Measurements from ENCODE around the gene TLR9. TPM values are rescaled to one million over a fixed set of nuclear protein-coding genes. Genes with fewer than 3 reads are reported as not detected.

Gene TLR9
- total RNA-seq, 1 experiment from 2014 or later = not detected

GRCh38 chr3:52248165-52248541, 22.7 kb upstream of the TLR9 start:
- Mint-ChIP-seq H3K27ac (no peak overlapping the region), H3K4me3 (no peak overlapping the region), H3K36me3 (peaks cover 9% of the 10 kb centered on the region), H3K27me3 (ENCODE audit: low read depth) (peaks cover 42% of the 10 kb centered on the region), H3K9me3 (no peaks in the 10 kb centered on the region), H3K4me1 (peaks cover 9% of the 10 kb centered on the region; the same call in 1 of the 2 replicates)
- TF ChIP-seq, protein P1, sequence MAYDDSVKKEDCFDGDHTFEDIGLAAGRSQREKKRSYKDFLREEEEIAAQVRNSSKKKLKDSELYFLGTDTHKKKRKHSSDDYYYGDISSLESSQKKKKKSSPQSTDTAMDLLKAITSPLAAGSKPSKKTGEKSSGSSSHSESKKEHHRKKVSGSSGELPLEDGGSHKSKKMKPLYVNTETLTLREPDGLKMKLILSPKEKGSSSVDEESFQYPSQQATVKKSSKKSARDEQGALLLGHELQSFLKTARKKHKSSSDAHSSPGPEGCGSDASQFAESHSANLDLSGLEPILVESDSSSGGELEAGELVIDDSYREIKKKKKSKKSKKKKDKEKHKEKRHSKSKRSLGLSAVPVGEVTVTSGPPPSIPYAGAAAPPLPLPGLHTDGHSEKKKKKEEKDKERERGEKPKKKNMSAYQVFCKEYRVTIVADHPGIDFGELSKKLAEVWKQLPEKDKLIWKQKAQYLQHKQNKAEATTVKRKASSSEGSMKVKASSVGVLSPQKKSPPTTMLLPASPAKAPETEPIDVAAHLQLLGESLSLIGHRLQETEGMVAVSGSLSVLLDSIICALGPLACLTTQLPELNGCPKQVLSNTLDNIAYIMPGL (CRISPR knock-in tag; IDR thresholded peaks at IDR 0.05) = no peak
- TF ChIP-seq IRF1 (CRISPR knock-in tag; IDR thresholded peaks at IDR 0.05) = no peak
- POLR2A ChIA-PET = interaction anchor here (0.6 to 1.9 kb wide), 3 partner anchors 8 to 93 kb away, joined by 3 to 5 read pairs (median 5); partner anchors contain the start of genes POC1A and TWF2
- CTCF ChIA-PET = interaction anchor here (1.0 to 2.3 kb wide), 7 partner anchors 9 to 137 kb away, joined by 3 to 22 read pairs (median 6); partner anchors contain the start of genes TWF2 and WDR82
- DNase-seq (ENCODE audit: low spot score) = no peak
- ATAC-seq = no peak

GRCh38 chr3:52247409-52248164, 22.1 kb upstream of the TLR9 start:
- H3K27ac Mint-ChIP-seq = no peak overlapping the region
- peaks cover 5% of the 10 kb centered on the region for H3K36me3 Mint-ChIP-seq
- CTCF ChIA-PET = interaction anchor here (1.2 to 2.3 kb wide), 6 partner anchors 9 to 137 kb away, joined by 3 to 22 read pairs (median 6); partner anchors contain the start of genes TWF2 and WDR82
- peaks cover 46% of the 10 kb centered on the region for H3K27me3 Mint-ChIP-seq (ENCODE audit: low read depth)
- peaks cover 9% of the 10 kb centered on the region; the same call in 1 of the 2 replicates for H3K4me1 Mint-ChIP-seq
- DNase-seq (ENCODE audit: low spot score) (no peak), ATAC-seq (no peak)
- TF ChIP-seq, protein P2, sequence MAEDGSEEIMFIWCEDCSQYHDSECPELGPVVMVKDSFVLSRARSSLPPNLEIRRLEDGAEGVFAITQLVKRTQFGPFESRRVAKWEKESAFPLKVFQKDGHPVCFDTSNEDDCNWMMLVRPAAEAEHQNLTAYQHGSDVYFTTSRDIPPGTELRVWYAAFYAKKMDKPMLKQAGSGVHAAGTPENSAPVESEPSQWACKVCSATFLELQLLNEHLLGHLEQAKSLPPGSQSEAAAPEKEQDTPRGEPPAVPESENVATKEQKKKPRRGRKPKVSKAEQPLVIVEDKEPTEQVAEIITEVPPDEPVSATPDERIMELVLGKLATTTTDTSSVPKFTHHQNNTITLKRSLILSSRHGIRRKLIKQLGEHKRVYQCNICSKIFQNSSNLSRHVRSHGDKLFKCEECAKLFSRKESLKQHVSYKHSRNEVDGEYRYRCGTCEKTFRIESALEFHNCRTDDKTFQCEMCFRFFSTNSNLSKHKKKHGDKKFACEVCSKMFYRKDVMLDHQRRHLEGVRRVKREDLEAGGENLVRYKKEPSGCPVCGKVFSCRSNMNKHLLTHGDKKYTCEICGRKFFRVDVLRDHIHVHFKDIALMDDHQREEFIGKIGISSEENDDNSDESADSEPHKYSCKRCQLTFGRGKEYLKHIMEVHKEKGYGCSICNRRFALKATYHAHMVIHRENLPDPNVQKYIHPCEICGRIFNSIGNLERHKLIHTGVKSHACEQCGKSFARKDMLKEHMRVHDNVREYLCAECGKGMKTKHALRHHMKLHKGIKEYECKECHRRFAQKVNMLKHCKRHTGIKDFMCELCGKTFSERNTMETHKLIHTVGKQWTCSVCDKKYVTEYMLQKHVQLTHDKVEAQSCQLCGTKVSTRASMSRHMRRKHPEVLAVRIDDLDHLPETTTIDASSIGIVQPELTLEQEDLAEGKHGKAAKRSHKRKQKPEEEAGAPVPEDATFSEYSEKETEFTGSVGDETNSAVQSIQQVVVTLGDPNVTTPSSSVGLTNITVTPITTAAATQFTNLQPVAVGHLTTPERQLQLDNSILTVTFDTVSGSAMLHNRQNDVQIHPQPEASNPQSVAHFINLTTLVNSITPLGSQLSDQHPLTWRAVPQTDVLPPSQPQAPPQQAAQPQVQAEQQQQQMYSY (CRISPR knock-in tag; IDR thresholded peaks at IDR 0.05) = no peak
- no peak for TF ChIP-seq SMAD4 (CRISPR knock-in tag; IDR thresholded peaks at IDR 0.05)
- TF ChIP-seq ZSCAN18 (CRISPR knock-in tag; IDR thresholded peaks at IDR 0.05) = no peak
- no peak for TF ChIP-seq RELA (CRISPR knock-in tag; IDR thresholded peaks at IDR 0.05; ENCODE audit: borderline replicate concordance)
- no peak for TF ChIP-seq FOXJ3 (CRISPR knock-in tag; IDR thresholded peaks at IDR 0.05; ENCODE audit: borderline replicate concordance)
- TF ChIP-seq, protein P3, sequence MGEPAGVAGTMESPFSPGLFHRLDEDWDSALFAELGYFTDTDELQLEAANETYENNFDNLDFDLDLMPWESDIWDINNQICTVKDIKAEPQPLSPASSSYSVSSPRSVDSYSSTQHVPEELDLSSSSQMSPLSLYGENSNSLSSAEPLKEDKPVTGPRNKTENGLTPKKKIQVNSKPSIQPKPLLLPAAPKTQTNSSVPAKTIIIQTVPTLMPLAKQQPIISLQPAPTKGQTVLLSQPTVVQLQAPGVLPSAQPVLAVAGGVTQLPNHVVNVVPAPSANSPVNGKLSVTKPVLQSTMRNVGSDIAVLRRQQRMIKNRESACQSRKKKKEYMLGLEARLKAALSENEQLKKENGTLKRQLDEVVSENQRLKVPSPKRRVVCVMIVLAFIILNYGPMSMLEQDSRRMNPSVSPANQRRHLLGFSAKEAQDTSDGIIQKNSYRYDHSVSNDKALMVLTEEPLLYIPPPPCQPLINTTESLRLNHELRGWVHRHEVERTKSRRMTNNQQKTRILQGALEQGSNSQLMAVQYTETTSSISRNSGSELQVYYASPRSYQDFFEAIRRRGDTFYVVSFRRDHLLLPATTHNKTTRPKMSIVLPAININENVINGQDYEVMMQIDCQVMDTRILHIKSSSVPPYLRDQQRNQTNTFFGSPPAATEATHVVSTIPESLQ (CRISPR knock-in tag; IDR thresholded peaks at IDR 0.05) = no peak
- no peak for TF ChIP-seq KAT7 (CRISPR knock-in tag; IDR thresholded peaks at IDR 0.05; ENCODE audit: borderline replicate concordance)
- no peak for TF ChIP-seq CBFB (CRISPR knock-in tag; IDR thresholded peaks at IDR 0.05; ENCODE audit: low read depth)
- TF ChIP-seq E2F4 (CRISPR knock-in tag; IDR thresholded peaks at IDR 0.05; ENCODE audit: borderline replicate concordance, low read depth) = no peak
- TF ChIP-seq PRRX2 (CRISPR knock-in tag; IDR thresholded peaks at IDR 0.05) = no peak
- no peak for TF ChIP-seq ZBTB21 (CRISPR knock-in tag; IDR thresholded peaks at IDR 0.05; ENCODE audit: borderline replicate concordance)
- no peak for TF ChIP-seq ZNF232 (CRISPR knock-in tag; IDR thresholded peaks at IDR 0.05)
- TF ChIP-seq, protein P4, sequence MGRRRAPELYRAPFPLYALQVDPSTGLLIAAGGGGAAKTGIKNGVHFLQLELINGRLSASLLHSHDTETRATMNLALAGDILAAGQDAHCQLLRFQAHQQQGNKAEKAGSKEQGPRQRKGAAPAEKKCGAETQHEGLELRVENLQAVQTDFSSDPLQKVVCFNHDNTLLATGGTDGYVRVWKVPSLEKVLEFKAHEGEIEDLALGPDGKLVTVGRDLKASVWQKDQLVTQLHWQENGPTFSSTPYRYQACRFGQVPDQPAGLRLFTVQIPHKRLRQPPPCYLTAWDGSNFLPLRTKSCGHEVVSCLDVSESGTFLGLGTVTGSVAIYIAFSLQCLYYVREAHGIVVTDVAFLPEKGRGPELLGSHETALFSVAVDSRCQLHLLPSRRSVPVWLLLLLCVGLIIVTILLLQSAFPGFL (CRISPR knock-in tag; IDR thresholded peaks at IDR 0.05; ENCODE audit: borderline replicate concordance) = no peak
- TF ChIP-seq E2F1 (CRISPR knock-in tag; IDR thresholded peaks at IDR 0.05) = no peak
- no peak overlapping the region for H3K4me3 Mint-ChIP-seq
- POLR2A ChIA-PET = interaction anchor here (1.6 to 1.9 kb wide), 2 partner anchors 7 to 9 kb away, joined by 5 read pairs; partner anchors contain the start of gene TWF2
- H3K9me3 Mint-ChIP-seq = no peaks in the 10 kb centered on the region
